ENCODE data around the gene IL23R.

DNA sequence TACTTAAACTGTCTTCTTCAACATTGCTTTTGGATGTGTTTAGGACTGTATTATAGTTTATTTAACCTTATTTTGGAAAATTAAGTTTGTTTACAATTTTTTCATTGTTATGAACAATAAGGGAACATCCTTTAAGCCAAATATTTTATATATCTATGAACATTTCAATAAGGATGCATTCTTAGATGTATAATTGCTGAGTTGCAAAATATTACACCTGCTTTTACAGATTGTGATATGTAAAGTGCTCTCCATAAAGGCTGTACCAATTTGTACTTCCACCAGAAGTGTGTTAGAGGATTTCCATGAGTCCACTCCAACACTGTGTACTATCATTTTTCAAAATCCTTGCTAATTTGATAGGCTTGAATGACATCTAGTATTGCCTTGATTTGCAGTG lies 7.7 kb downstream of the IL23R start:
- TF ChIP-seq EZH2 (IDR thresholded peaks at IDR 0.05) (no peak), FOXP2 (optimal IDR thresholded peaks at IDR 0.05; ENCODE audit: control extremely low read depth, extremely low read length, insufficient read depth) (no peak)
